HepG2 (cell line): Measurements from ENCODE around the gene RPRD2. TPM values are rescaled to one million over a fixed set of nuclear protein-coding genes. Genes with fewer than 3 reads are reported as not detected.

Source experiments
- ATAC-seq: fragments of 200-7000 bp; cut with Tn5 transposase; 3 replicates; pipeline ENCODE4 v1.9.1; 2020; ENCODE audit warnings: mild to moderate bottlenecking, moderate library complexity
- BruUV-seq: library from RNA; stranded (reverse); fragments of 400-500 nt; replicated peaks from 2 replicates; lab custom pipeline; 2021; lab: Mats Ljungman, UMichigan
- CTCF ChIA-PET: fragments of 300-600 bp; formaldehyde crosslinking; extraction: SDS; loops from one replicate; lab custom pipeline; 2021; ENCODE audit warnings: low total read pairs, inconsistent platforms, low intra/inter-chr PET ratio; lab: Yijun Ruan, JAX
- POLR2A ChIA-PET: fragments of 350-600 bp; sonication (Branson Sonifier 250); formaldehyde crosslinking; loops from one replicate; lab custom pipeline; 2020; ENCODE audit warnings: antibody characterized with exemption, inconsistent platforms; lab: Yijun Ruan, JAX
- DNase-seq: peaks from one replicate; pipeline ENCODE4 v3.0.0-alpha.2; 2015; ENCODE audit warnings: low spot score
- FAIRE-seq: peaks from 3 replicates; lab custom pipeline; 2011; peaks lifted over from hg19 to GRCh38; lab: Jason Lieb, UNC
- H2AFZ ChIP-seq: one replicate; pipeline ENCODE4 v1.6.1; 2011; ENCODE audit warnings: low read length, inconsistent platforms
- H3K27ac ChIP-seq: fragments of 300-600 bp; 3 replicates; pipeline ENCODE4 v1.8.0; 2011; ENCODE audit warnings: mixed run types, mild to moderate bottlenecking, mixed read lengths, low read length, inconsistent platforms; ENCODE audit not compliant: insufficient read depth; ENCODE audit errors: extremely low read length
- H3K27me3 ChIP-seq, 2 experiments: fragments of 200-600 bp in 1 of 2; 2 replicates in 1 of 2; 3 replicates in 1 of 2; pipeline versions ENCODE4 v1.6.0 to v1.8.0; 2011; ENCODE audit warnings: low read length in 2 of 2, mild to moderate bottlenecking in 2 of 2, moderate library complexity in 2 of 2, inconsistent platforms in 1 of 2; ENCODE audit not compliant: insufficient read depth in 2 of 2, control insufficient read depth in 1 of 2
- H3K36me3 ChIP-seq, 2 experiments: fragments of 200-600 bp in 1 of 2; replicated peaks in 1 of 2; 2 replicates in 1 of 2; 3 replicates in 1 of 2; pipeline versions ENCODE4 v1.5.1 to v1.8.0; 2011; ENCODE audit warnings: low read length in 2 of 2, inconsistent platforms in 1 of 2; ENCODE audit not compliant: insufficient read depth in 2 of 2, control insufficient read depth in 1 of 2
- H3K4me1 ChIP-seq: 2 replicates; pipeline ENCODE4 v1.5.1; 2012; ENCODE audit warnings: low read length, inconsistent platforms; ENCODE audit not compliant: insufficient read depth
- H3K4me2 ChIP-seq: 2 replicates; pipeline ENCODE4 v1.6.0; 2011; ENCODE audit warnings: low read depth, low read length, inconsistent platforms
- H3K4me3 ChIP-seq, 3 experiments: fragments of 200-600 bp in 1 of 3; sonication (generic), shearing (Covaris generic) in 1 of 3; replicated peaks in 1 of 3; 2 replicates each; pipeline ENCODE4 v1.5.1; 2011 to 2016; ENCODE audit warnings: low read length in 3 of 3, inconsistent platforms in 2 of 3, low read depth in 2 of 3, mild to moderate bottlenecking in 2 of 3, control low read depth in 1 of 3, mixed read lengths in 1 of 3; ENCODE audit not compliant: insufficient read depth in 1 of 3
- H3K79me2 ChIP-seq: one replicate; pipeline ENCODE4 v1.6.1; 2011; ENCODE audit warnings: low read length, inconsistent platforms; ENCODE audit not compliant: insufficient read depth
- H3K9ac ChIP-seq: 2 replicates; pipeline ENCODE4 v1.6.0; 2011; ENCODE audit warnings: mild to moderate bottlenecking, low read depth, low read length, inconsistent platforms; ENCODE audit not compliant: insufficient read depth
- H3K9me3 ChIP-seq: 2 replicates; pipeline ENCODE4 v1.5.1; 2012; ENCODE audit warnings: mild to moderate bottlenecking, low read length
- H4K20me1 ChIP-seq: 2 replicates; pipeline ENCODE4 v1.6.0; 2011; ENCODE audit warnings: inconsistent platforms, mild to moderate bottlenecking, low read length, moderate library complexity; ENCODE audit not compliant: insufficient read depth
- HMG20B ChIP-seq: conservative IDR thresholded peaks from 2 replicates; pipeline ENCODE4 v1.6.1; 2016; ENCODE audit warnings: missing genetic modification reagents, missing compliant biosample characterization
- MBD4 ChIP-seq: IDR thresholded peaks from 2 replicates; pipeline ENCODE4 v1.6.1; 2012; ENCODE audit warnings: low read length, inconsistent platforms, borderline replicate concordance
- MYPOP ChIP-seq: sonication (generic); formaldehyde crosslinking; IDR thresholded peaks from 2 replicates; pipeline ENCODE4 v1.8.1; 2023; ENCODE audit warnings: mild to moderate bottlenecking, moderate library complexity, missing genetic modification reagents
- SAP130 ChIP-seq: IDR thresholded peaks from 2 replicates; pipeline ENCODE4 v1.6.1; 2016; ENCODE audit warnings: low read depth
- SSRP1 ChIP-seq: IDR thresholded peaks from 2 replicates; pipeline ENCODE4 v1.6.1; 2016; ENCODE audit warnings: control low read depth
- YY1 ChIP-seq: IDR thresholded peaks from 2 replicates; pipeline ENCODE4 v1.6.1; 2011; ENCODE audit warnings: low read length, low read depth, moderate library complexity, mild to moderate bottlenecking; ENCODE audit not compliant: insufficient read depth, insufficient replicate concordance
- ZNF256 ChIP-seq: sonication (generic); formaldehyde crosslinking; conservative IDR thresholded peaks from 2 replicates; pipeline ENCODE4 v1.4.0; 2020; ENCODE audit warnings: missing genetic modification reagents
- ZNF841 ChIP-seq: sonication (generic); formaldehyde crosslinking; IDR thresholded peaks from 2 replicates; pipeline ENCODE4 v1.8.1; 2023; ENCODE audit warnings: missing genetic modification reagents, borderline replicate concordance
- ZXDC ChIP-seq: sonication (generic); formaldehyde crosslinking; IDR thresholded peaks from 2 replicates; pipeline ENCODE4 v1.5.0; 2020; ENCODE audit warnings: mild to moderate bottlenecking, missing genetic modification reagents
- WGBS: methylation state at CpG from one replicate; pipeline ENCODE4 v1.1.6; 2017; ENCODE audit warnings: low lambda C conversion rate; 5-methylcytosine and 5-hydroxymethylcytosine counted together
- in situ Hi-C: cut with HindIII; loops from 2 replicates; pipeline ENCODE4 v1.10.0; 2017; ENCODE audit warnings: low pct_unique_long_range_greater_than_20kb; ENCODE audit not compliant: extremely low pct_ligation_motif_present
- intact Hi-C: fragments of 100-400 bp; cut with micrococcal nuclease; formaldehyde crosslinking; loops from one replicate; pipeline ENCODE4 v1.10.0; 2022; ENCODE audit not compliant: unreplicated experiment
- polyA plus RNA-seq, 8 experiments: library from polyadenylated mRNA; depleted of rRNA in 3 of 8; stranded (reverse) in 7 of 8; unstranded in 1 of 8; fragments of >200 nt; fragmentation: Illumina TruSeq in 4 of 8; extraction: Trizol in 4 of 8; gene quantifications; 2 replicates each; pipeline versions ENCODE4 v1.2.1 to v1.2.3, GENCODE V29; 2011 to 2016; ENCODE audit warnings: low read depth in 4 of 8, missing spikeins in 1 of 8, mixed read lengths in 1 of 8; ENCODE audit not compliant: insufficient read depth in 1 of 8
- total RNA-seq, 5 experiments: library from RNA; depleted of rRNA; stranded (reverse); fragments of >200 nt; fragmentation: Illumina TruSeq; extraction: Trizol; gene quantifications; 2 replicates each; pipeline ENCODE4 v1.2.3, GENCODE V29; 2016; ENCODE audit warnings: low read depth in 1 of 5
- TF ChIP-seq, protein P1 (sequence below): sonication (generic); formaldehyde crosslinking; conservative IDR thresholded peaks from 2 replicates; pipeline ENCODE4 v1.4.0; 2020; ENCODE audit warnings: mild to moderate bottlenecking, missing genetic modification reagents, moderate library complexity
- TF ChIP-seq, protein P2 (sequence below): sonication (generic); formaldehyde crosslinking; IDR thresholded peaks from 2 replicates; pipeline ENCODE4 v1.8.0; 2022; ENCODE audit warnings: mild to moderate bottlenecking, missing genetic modification reagents
- TF ChIP-seq, protein P3 (sequence below): sonication (generic); formaldehyde crosslinking; IDR thresholded peaks from 2 replicates; pipeline ENCODE4 v1.8.1; 2023; ENCODE audit warnings: missing genetic modification reagents, inconsistent platforms, borderline replicate concordance

The RPRD2 gene
- total and polyA plus RNA-seq, 2 of the 13 experiments (the other 11 are each of a cell fraction or from before 2014, with no cell fraction given), result 8.0 to 8.9 TPM

DNA sequence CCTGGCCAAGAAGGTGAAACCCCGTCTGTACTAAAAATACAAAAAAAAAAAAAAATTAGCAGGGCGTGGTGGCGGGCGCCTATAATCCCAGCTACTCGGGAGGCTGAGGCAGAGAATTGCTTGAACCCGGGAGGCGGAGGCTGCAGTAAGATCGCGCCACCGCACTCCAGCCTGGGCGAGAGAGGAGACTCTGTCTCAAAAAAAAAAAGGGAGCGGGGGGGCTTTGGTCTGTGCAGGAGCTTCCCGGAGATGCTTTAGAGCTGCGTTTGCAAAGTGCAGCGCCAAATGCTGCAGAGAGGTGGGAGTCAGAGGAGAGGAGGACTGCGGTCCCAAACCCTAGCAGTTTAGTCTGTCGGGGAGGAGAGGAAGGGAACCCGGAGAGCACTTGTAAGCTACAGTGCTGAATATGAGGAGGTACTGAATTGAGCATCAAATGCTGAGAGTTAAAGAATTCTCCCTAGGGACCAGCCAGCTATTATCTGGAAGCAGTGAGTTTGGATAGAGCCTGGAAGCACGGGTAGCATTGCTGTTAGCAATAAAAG is 152.2 kb downstream of the RPRD2 start (continued):
- TF ChIP-seq ZNF256 (CRISPR knock-in tag) (no peak), MBD4 (no peak), ZXDC (no peak)
- TF ChIP-seq, protein P1, sequence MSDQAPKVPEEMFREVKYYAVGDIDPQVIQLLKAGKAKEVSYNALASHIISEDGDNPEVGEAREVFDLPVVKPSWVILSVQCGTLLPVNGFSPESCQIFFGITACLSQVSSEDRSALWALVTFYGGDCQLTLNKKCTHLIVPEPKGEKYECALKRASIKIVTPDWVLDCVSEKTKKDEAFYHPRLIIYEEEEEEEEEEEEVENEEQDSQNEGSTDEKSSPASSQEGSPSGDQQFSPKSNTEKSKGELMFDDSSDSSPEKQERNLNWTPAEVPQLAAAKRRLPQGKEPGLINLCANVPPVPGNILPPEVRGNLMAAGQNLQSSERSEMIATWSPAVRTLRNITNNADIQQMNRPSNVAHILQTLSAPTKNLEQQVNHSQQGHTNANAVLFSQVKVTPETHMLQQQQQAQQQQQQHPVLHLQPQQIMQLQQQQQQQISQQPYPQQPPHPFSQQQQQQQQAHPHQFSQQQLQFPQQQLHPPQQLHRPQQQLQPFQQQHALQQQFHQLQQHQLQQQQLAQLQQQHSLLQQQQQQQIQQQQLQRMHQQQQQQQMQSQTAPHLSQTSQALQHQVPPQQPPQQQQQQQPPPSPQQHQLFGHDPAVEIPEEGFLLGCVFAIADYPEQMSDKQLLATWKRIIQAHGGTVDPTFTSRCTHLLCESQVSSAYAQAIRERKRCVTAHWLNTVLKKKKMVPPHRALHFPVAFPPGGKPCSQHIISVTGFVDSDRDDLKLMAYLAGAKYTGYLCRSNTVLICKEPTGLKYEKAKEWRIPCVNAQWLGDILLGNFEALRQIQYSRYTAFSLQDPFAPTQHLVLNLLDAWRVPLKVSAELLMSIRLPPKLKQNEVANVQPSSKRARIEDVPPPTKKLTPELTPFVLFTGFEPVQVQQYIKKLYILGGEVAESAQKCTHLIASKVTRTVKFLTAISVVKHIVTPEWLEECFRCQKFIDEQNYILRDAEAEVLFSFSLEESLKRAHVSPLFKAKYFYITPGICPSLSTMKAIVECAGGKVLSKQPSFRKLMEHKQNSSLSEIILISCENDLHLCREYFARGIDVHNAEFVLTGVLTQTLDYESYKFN (CRISPR knock-in tag), result no peak

DNA sequence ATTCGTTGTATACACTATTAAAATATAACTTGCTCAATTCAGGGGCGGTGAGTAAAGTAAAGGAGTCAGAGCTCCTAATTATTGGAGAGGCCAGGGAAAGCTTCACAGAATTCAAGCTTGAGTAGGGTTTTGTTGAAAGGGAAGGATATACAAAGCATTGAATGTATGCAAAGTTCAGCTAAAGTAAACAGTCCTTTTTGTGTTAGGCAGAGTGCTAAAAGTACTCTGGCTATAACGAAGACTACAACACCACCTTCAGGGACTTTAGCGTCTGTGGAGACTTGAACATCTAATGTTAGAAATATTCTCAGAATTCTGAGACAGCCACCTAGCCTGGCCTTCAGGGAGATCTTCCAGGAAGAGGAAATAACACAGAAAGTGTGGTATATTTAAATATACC is 152.7 kb downstream of the RPRD2 start:
- WGBS, result 5% methylated on average over 4 of the region's 4 CpGs
- intact Hi-C loops, result no loop called here
- Histone ChIP-seq H3K79me2 (no peaks in the 10 kb centered on the region), H3K4me2 (peak overlapping the region; percentile 85), H3K27ac (peak overlapping the region; percentile 66), H3K4me1 (peaks cover 32% of the 10 kb centered on the region), H3K9me3 (no peaks in the 10 kb centered on the region), H3K4me3 (peak overlapping the region; percentile 73 to 84 (median 80)), H3K36me3 (no peaks in the 10 kb centered on the region), H3K9ac (peak overlapping the region; percentile 81), H4K20me1 (no peaks in the 10 kb centered on the region), H3K27me3 (no peaks in the 10 kb centered on the region; a peak in 1 of 5 replicates), H2AFZ (peak overlapping the region; percentile 77)
- FAIRE-seq, result peak; percentile 83
- CTCF ChIA-PET, result interaction anchor here (1.2 kb wide), 1 partner anchor 52 kb away, joined by 5 read pairs; no protein-coding TSS in a partner anchor
- POLR2A ChIA-PET, result interaction anchor here (1.1 to 3.3 kb wide), 12 partner anchors 12 to 181 kb away, joined by 3 to 78 read pairs (median 6); partner anchors contain the start of genes ADAMTSL4, GOLPH3L and TARS2
- ATAC-seq, result peak; percentile 26
- peak; percentile 49 for DNase-seq
- no TSS peak for BruUV-seq
- in situ Hi-C loops, result no loop called here
- TF ChIP-seq ZNF841, result no peak
- TF ChIP-seq SAP130 (CRISPR knock-in tag), result peak; percentile 53; the same call in 1 of the 2 replicates
- no peak for TF ChIP-seq MYPOP (CRISPR knock-in tag)
- no peak for TF ChIP-seq HMG20B (CRISPR knock-in tag)
- TF ChIP-seq SSRP1 (CRISPR knock-in tag), result no peak
- no peak for TF ChIP-seq YY1
- TF ChIP-seq, protein P2, sequence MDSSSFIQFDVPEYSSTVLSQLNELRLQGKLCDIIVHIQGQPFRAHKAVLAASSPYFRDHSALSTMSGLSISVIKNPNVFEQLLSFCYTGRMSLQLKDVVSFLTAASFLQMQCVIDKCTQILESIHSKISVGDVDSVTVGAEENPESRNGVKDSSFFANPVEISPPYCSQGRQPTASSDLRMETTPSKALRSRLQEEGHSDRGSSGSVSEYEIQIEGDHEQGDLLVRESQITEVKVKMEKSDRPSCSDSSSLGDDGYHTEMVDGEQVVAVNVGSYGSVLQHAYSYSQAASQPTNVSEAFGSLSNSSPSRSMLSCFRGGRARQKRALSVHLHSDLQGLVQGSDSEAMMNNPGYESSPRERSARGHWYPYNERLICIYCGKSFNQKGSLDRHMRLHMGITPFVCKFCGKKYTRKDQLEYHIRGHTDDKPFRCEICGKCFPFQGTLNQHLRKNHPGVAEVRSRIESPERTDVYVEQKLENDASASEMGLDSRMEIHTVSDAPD, result 0 out of 2 replicates have a peak, but pooled peaks have one; percentile 25
- TF ChIP-seq, protein P3, sequence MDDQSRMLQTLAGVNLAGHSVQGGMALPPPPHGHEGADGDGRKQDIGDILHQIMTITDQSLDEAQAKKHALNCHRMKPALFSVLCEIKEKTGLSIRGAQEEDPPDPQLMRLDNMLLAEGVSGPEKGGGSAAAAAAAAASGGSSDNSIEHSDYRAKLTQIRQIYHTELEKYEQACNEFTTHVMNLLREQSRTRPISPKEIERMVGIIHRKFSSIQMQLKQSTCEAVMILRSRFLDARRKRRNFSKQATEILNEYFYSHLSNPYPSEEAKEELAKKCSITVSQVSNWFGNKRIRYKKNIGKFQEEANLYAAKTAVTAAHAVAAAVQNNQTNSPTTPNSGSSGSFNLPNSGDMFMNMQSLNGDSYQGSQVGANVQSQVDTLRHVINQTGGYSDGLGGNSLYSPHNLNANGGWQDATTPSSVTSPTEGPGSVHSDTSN (CRISPR knock-in tag), result no peak
